GM21786 (cell line): ENCODE results near the gene SSPN.

Source experiments
- ATAC-seq: cut with Tn5 transposase; IDR thresholded peaks from one replicate; pipeline ENCODE4 v1.9.1; 2021; ENCODE audit not compliant: unreplicated experiment

Gene SSPN

DNA sequence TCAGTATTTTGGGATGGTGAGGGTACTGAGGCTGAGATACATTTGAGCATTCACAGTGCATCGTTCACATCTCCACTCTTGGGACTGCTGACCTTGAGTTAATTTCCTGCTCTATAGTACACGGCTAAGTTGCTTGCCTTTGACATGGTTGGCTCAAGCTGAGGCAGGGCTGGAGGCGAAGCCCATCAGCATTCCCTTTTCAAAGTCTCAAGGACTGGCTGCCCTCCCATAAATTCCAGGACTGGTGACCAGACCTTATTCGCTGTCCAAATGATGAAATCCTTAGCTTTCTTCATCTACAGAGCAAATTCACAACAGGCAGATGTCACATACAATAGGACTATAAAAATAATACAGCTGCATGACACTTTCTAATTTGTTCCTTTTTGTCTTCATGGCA is 85.9 kb downstream of the SSPN start:
- ATAC-seq, result no peak

- ATAC-seq, result no peak
Measured at GRCh38 chr12:26282339-26282940, 87.1 kb downstream of the SSPN start.

- ATAC-seq, result no peak
Measured at GRCh38 chr12:26283046-26283445, 87.7 kb downstream of the SSPN start.

GRCh38 chr12:26283617-26284016 is 88.2 kb downstream of the SSPN start:
- no peak for ATAC-seq

DNA sequence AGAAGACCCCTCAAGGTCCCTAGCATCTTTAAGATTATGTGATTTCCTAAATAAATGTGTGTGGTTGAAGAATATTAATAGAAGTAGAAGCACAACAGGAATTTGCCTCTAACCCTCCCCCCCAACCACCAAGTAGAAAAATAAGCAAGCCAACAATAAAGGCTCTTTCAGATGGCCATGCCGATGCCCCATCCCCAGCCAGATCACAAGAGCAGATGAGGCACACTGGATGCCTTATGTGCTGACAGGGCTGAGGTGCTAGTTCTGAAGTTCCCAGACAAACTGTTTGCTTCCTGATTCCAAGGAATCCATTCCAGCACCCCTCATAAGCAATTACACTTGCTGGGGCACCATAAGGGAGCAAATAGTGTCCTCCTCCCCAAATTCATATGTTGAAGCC is 90.0 kb downstream of the SSPN start:
- ATAC-seq, result no peak

DNA sequence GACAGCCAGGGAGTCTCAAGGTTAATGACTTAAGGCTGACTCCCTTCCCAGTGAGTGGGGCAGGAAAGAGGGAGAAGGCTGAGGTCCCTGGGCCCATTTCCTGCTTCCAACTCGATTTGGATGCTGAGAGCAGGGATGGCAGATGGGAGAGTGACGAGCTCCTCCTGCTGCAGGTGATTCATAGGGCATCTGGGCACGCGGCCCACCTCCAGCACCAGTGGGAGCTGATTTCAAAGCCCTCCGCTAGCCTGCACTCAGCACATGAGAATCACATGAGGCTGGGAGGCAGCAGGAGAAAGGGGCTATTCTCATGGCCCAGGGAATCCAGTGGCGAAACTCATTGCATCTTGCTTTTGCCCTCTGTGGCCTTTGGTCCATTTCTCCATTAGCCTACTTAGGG is 90.8 kb downstream of the SSPN start:
- ATAC-seq, result no peak

GRCh38 chr12:26287671-26288381 is 92.5 kb downstream of the SSPN start:
- no peak for ATAC-seq

DNA sequence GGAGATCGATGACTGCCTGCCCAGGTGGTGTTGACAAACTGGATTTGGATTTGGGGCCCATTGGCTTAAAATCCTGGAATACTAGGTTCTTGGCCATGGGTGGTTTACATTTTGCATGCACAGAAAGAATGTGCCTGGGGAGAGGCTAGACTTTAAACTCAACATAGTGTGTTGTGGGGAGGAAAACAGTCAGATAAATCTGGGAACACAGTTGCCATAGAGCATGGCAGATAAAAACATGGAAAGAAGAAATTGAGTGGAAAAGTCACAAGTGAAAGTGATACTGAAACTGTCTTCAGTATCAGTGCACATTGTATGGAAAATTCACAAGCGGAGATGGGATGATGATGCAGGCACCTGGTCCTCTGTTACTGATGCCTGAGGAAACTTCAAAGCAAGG is 95.2 kb downstream of the SSPN start:
- ATAC-seq, result no peak

DNA sequence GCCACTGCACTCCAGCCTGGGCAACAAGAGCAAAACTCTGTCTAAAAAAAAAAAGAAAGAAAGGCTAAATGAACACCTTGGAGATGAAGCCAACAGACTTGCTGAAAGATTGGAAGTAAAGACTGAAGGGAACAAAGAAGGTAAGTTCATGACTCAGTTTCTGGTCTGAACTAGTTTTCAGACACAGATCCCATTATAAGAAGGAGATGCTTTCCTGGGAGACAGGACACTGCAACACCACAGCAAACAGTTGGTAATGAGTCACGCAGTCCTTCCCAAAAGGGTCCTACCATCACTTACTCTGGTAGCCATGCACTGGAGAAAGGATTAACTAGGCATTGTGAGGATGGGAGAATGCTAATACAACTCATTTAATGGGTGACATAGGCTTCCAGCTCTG is 97.2 kb downstream of the SSPN start:
- ATAC-seq, result no peak

GRCh38 chr12:26293612-26294011 is 98.2 kb downstream of the SSPN start:
- no peak for ATAC-seq

GRCh38 chr12:26295001-26295400 is 99.6 kb downstream of the SSPN start:
- ATAC-seq, result no peak

GRCh38 chr12:26297396-26298070 is 102.2 kb downstream of the SSPN start:
- ATAC-seq, result no peak

DNA sequence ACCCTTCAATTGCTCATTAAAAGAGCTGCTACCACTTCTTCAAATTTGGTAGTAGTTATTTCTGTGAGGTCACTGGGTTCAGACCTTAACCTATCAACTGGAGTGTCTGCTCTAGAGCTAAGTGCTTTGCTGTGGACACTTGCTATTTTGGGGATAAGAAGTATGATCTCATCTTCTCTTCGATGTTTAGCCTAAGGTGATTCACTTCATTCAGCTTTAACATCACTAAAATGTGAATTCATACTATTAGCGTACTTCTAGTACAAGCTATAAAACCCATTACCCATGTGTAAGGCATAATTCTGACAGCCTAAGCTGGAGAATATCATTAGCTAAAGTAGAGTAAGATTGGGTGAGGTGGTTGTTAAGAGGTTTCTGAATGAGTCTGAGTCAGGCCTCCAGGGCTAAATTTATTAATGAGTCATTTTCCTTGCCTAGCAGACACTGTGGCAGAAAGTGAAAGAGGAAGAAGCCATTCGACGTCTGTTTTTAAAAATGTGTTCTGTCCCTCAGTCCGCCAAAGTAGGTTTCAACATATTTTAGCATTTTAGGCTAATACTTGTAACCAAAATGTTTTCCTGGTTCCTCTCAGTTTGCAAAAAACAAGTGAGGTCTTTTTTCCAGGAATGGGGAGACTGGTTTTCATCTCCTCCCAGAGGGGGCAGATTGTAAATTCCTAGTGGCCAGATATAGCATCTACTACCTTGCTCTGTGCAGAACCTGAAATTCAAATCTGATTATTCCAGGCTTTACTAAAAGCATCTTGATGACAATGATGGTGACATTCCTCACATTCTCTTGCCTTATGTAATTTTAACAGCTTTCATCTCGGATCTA is 103.6 kb downstream of the SSPN start:
- peak; percentile 99 for ATAC-seq

- ATAC-seq, result no peak
Measured at GRCh38 chr12:26299751-26300150, 104.4 kb downstream of the SSPN start.
